Colonic mucosa (tissue), 4 donors: Measurements from ENCODE around the gene TRABD2A. TPM values are rescaled to one million over a fixed set of nuclear protein-coding genes. Genes with fewer than 3 reads are reported as not detected.

Experiments
- DNase-seq: peaks from one replicate; pipeline ENCODE4 v3.0.0-alpha.2; 2020
- H3K27ac ChIP-seq: fragments of 200-600 bp; one replicate; pipeline ENCODE4 v1.8.0; 2021
- H3K27me3 ChIP-seq: fragments of 200-600 bp; one replicate; pipeline ENCODE4 v1.8.0; 2021
- H3K36me3 ChIP-seq: fragments of 200-600 bp; one replicate; pipeline ENCODE4 v1.8.0; 2021
- H3K4me1 ChIP-seq: fragments of 200-600 bp; one replicate; pipeline ENCODE4 v1.8.0; 2021; ENCODE audit warnings: mild to moderate bottlenecking
- H3K4me3 ChIP-seq: fragments of 200-600 bp; one replicate; pipeline ENCODE4 v1.8.0; 2021
- H3K9ac ChIP-seq, 2 donors: one replicate each; pipeline ENCODE4 v1.7.0; 2013; ENCODE audit warnings: control low read depth in 2 of 2, low read depth in 2 of 2, low read length in 2 of 2
- H3K9me3 ChIP-seq: fragments of 200-600 bp; one replicate; pipeline ENCODE4 v1.8.0; 2021
- intact Hi-C: fragments of 100-400 bp; cut with DNase I; formaldehyde crosslinking; loops from one replicate; pipeline ENCODE4 v1.14.1; 2022
- total RNA-seq, 2 donors: library from RNA; stranded (reverse); fragmentation: NEBNext Ultra II Directional in 1 of 2; extraction: Animal tissue kit (Norgen Biotek cat#: 25700) in 1 of 2; gene quantifications; one replicate each; pipeline ENCODE4 v1.2.1, GENCODE V29; 2021
- TF ChIP-seq, protein P1 (sequence below): fragments of 200-600 bp; IDR thresholded peaks from one replicate; pipeline ENCODE4 v1.8.0; 2022; ENCODE audit warnings: antibody characterized with exemption, mild to moderate bottlenecking
- donor health status: healthy.
- donor health status: DM: no; HTN: no; CAD: no.
- donor health status: DM: no; HTN: no; CAD: no.

TRABD2A gene
- total RNA-seq, 2 donors from 2014 or later: 88.1 to 158 TPM

DNA sequence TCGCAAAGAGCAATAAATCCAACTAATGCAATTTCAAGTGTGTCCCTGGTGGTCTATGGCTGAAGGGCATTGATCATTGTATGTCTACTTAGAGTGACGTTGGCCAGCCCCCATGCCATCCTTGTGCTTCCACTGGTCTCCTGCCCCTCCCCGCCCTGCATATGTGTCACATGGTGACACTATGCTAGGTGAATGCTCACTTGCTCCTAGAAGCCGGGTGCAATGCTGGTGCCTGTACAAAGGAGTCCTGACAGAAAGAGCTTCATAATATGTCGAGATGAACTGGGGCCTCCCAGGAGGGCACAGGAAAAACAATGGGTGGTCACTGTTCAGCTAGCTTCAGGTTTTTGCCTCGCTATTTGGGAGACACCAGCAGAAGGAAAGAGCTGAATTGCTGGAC lies 5.9 kb upstream of the TRABD2A start:
- DNase-seq: peak; percentile 16
- no peaks in the 10 kb centered on the region for H3K9me3 ChIP-seq
- TF ChIP-seq, protein P1, sequence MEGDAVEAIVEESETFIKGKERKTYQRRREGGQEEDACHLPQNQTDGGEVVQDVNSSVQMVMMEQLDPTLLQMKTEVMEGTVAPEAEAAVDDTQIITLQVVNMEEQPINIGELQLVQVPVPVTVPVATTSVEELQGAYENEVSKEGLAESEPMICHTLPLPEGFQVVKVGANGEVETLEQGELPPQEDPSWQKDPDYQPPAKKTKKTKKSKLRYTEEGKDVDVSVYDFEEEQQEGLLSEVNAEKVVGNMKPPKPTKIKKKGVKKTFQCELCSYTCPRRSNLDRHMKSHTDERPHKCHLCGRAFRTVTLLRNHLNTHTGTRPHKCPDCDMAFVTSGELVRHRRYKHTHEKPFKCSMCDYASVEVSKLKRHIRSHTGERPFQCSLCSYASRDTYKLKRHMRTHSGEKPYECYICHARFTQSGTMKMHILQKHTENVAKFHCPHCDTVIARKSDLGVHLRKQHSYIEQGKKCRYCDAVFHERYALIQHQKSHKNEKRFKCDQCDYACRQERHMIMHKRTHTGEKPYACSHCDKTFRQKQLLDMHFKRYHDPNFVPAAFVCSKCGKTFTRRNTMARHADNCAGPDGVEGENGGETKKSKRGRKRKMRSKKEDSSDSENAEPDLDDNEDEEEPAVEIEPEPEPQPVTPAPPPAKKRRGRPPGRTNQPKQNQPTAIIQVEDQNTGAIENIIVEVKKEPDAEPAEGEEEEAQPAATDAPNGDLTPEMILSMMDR: no peak
- H3K36me3 ChIP-seq: no peaks in the 10 kb centered on the region
- intact Hi-C loops: no loop called here
- no peaks in the 10 kb centered on the region for H3K27me3 ChIP-seq
- H3K4me3 ChIP-seq: no peak overlapping the region
- H3K27ac ChIP-seq: no peak overlapping the region
- H3K9ac ChIP-seq: no peak overlapping the region
- peaks cover 8% of the 10 kb centered on the region for H3K4me1 ChIP-seq

DNA sequence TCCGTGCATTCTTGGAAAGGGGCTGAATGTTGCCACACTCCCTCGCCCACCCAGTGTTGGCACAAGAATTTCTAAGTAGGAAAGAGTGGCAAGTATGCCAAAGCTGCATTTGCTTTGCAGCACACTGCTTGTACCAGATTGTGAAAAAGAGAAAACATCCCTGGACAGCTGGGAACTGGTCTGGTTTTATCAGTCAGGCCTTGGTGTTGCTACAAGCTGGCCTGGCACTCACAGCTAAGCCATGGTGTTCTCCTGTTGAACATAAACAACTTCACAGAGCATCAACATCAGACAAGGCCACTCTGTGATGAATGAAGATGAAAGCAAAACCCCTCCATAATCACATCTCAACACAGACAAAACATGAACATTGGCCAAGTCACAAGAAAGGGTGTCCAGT lies 4.2 kb upstream of the TRABD2A start:
- Histone ChIP-seq H3K27me3 (peaks cover 5% of the 10 kb centered on the region), H3K4me1 (peaks cover 8% of the 10 kb centered on the region), H3K4me3 (no peak overlapping the region), H3K27ac (no peak overlapping the region), H3K9ac (no peak overlapping the region), H3K36me3 (no peaks in the 10 kb centered on the region), H3K9me3 (no peaks in the 10 kb centered on the region)
- intact Hi-C loops: no loop called here
- no peak for DNase-seq
- TF ChIP-seq, protein P1: no peak

GRCh38 chr2:84884449-84884848 lies 3.6 kb upstream of the TRABD2A start:
- Histone ChIP-seq H3K27me3 (peaks cover 5% of the 10 kb centered on the region), H3K9ac (peak overlapping the region in 1 of 2 donors; percentile 46), H3K9me3 (no peaks in the 10 kb centered on the region), H3K4me1 (peaks cover 8% of the 10 kb centered on the region), H3K27ac (no peak overlapping the region), H3K36me3 (no peaks in the 10 kb centered on the region), H3K4me3 (no peak overlapping the region)
- DNase-seq: no peak
- TF ChIP-seq, protein P1: no peak
- intact Hi-C loops: loop anchor here (5.0 kb wide), 1 partner anchor 387 kb away; no protein-coding TSS in a partner anchor

- peaks cover 5% of the 10 kb centered on the region for H3K27me3 ChIP-seq
- DNase-seq: no peak
- H3K27ac ChIP-seq: no peak overlapping the region
- no peak overlapping the region for H3K4me3 ChIP-seq
- intact Hi-C loops: loop anchor here (5.0 kb wide), 1 partner anchor 386 kb away; no protein-coding TSS in a partner anchor
- H3K4me1 ChIP-seq: no peaks in the 10 kb centered on the region
- no peak overlapping the region for H3K9ac ChIP-seq
- H3K36me3 ChIP-seq: no peaks in the 10 kb centered on the region
- TF ChIP-seq, protein P1: no peak
- H3K9me3 ChIP-seq: no peaks in the 10 kb centered on the region
Observed at GRCh38 chr2:84882775-84883550, 2.1 kb upstream of the TRABD2A start.

DNA sequence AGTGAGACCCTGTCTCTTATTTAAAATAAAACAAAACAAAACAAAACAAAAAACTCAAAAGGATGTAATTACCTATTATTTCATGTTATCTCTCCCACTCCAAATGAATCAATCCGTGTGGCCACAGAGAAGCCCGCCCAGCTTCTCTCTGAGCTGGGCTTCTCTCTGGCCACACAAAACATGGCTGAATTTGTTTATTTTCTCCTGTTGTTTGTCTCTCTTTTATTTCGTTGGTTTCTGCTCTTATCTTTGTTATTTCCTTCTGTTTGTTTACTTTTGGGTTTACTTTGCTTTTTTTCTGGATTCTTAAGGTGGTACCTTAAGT lies 1.5 kb upstream of the TRABD2A start:
- no peak for DNase-seq
- H3K9ac ChIP-seq: peak overlapping the region in 1 of 2 donors; percentile 99
- H3K27ac ChIP-seq: no peak overlapping the region
- H3K27me3 ChIP-seq: peaks cover 5% of the 10 kb centered on the region
- H3K36me3 ChIP-seq: no peaks in the 10 kb centered on the region
- H3K9me3 ChIP-seq: no peaks in the 10 kb centered on the region
- H3K4me3 ChIP-seq: peak overlapping the region; percentile 65
- H3K4me1 ChIP-seq: no peaks in the 10 kb centered on the region
- intact Hi-C loops: loop anchor here (5.0 kb wide), 1 partner anchor 385 kb away; no protein-coding TSS in a partner anchor
- TF ChIP-seq, protein P1: no peak
